Measurements from ENCODE around the gene MGAT5. TPM values are rescaled to one million over a fixed set of nuclear protein-coding genes. Genes with fewer than 3 reads are reported as not detected.

Gene MGAT5
- total RNA-seq, 1 experiment from 2014 or later = 34.0 TPM

DNA sequence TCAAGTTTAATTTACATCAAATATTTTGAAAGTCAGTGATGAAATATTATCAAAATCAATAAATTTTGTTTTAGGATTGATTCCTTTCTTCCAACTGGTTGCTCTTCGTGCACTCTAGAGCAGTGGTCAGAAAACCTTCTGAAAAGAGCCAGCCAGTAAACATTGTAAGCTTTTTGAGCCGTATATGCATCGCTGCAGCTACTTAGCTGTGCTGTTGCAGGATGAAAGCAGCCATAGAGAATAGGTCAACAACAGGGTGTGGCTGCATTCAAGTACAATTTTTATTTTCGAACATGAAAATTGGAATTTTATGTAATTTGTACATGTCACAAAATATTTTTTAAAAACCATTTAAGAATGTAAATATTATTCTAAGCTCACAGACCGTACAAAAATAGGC lies 94.9 kb downstream of the MGAT5 start:
- BruUV-seq (replicated peaks) = no TSS peak
- Histone ChIP-seq H3K4me1 (ENCODE audit: control insufficient read depth in 1 of 2, insufficient read depth in 2 of 2, low read length in 2 of 2) (no peaks in the 10 kb centered on the region), H3K9me2 (ENCODE audit: insufficient read depth) (no peaks in the 10 kb centered on the region), H3K27ac (ENCODE audit: low read depth, low read length) (no peak overlapping the region), H4K20me1 (ENCODE audit: insufficient read depth) (no peaks in the 10 kb centered on the region), H2AFZ (ENCODE audit: low read depth, low read length, poor library complexity, severe bottlenecking) (no peak overlapping the region), H3K9ac (ENCODE audit: low read length) (no peak overlapping the region), H3K36me3 (ENCODE audit: control insufficient read depth in 1 of 2, insufficient read depth in 2 of 2, low read length in 2 of 2) (no peaks in the 10 kb centered on the region), H3K79me2 (ENCODE audit: insufficient read depth, low read length) (no peaks in the 10 kb centered on the region), H3K9me3 (ENCODE audit: control insufficient read depth in 1 of 2, insufficient read depth in 1 of 2, low read depth in 1 of 2, low read length in 2 of 2) (no peaks in the 10 kb centered on the region), H3K27me3 (ENCODE audit: insufficient read depth, low read length) (no peaks in the 10 kb centered on the region), H3K4me2 (ENCODE audit: low read length) (no peak overlapping the region), H3K4me3 (replicated peaks in 1 of 2; ENCODE audit: low read depth in 1 of 2, low read length in 2 of 2) (no peak overlapping the region)
- DNase-seq (ENCODE audit: low read depth, low spot score) = no peak
- ChIA-PET RAD21 (ENCODE audit: low non-redundant PET in 1 of 2, low total read pairs in 2 of 2, uncharacterized antibody in 2 of 2, unreplicated experiment in 2 of 2) (no interaction called here), CTCF (no interaction called here), POLR2A (no interaction called here)
- intact Hi-C loops (cut with micrococcal nuclease) = no loop called here
- no peak for TF ChIP-seq ZFX (IDR thresholded peaks at IDR 0.05)
- TF ChIP-seq SP1 (IDR thresholded peaks at IDR 0.05; ENCODE audit: low read depth) = no peak
- TF ChIP-seq MAX (IDR thresholded peaks at IDR 0.05) = no peak
- no peak for TF ChIP-seq CEBPB (IDR thresholded peaks at IDR 0.05; ENCODE audit: low read depth)
- TF ChIP-seq CTCF (IDR thresholded peaks at IDR 0.05 in 2 of 3, conservative IDR thresholded peaks at IDR 0.05 in 1 of 3; ENCODE audit: borderline replicate concordance in 1 of 3, insufficient read depth in 1 of 3, low read depth in 2 of 3, low read length in 2 of 3) = no peak
- no peak for TF ChIP-seq RAD21 (IDR thresholded peaks at IDR 0.05; ENCODE audit: low read depth)
- ATAC-seq = no peak

GRCh38 chr2:134351016-134351415 lies 97.1 kb downstream of the MGAT5 start:
- TF ChIP-seq FOSL1 (IDR thresholded peaks at IDR 0.05; ENCODE audit: low read depth) = no peak
- Histone ChIP-seq H4K20me1 (ENCODE audit: insufficient read depth) (no peaks in the 10 kb centered on the region), H3K27ac (ENCODE audit: low read depth, low read length) (no peak overlapping the region), H3K9me2 (ENCODE audit: insufficient read depth) (no peaks in the 10 kb centered on the region), H3K4me3 (replicated peaks in 1 of 2; ENCODE audit: low read depth in 1 of 2, low read length in 2 of 2) (no peak overlapping the region), H3K4me1 (ENCODE audit: control insufficient read depth in 1 of 2, insufficient read depth in 2 of 2, low read length in 2 of 2) (no peaks in the 10 kb centered on the region), H3K9me3 (ENCODE audit: control insufficient read depth in 1 of 2, insufficient read depth in 1 of 2, low read depth in 1 of 2, low read length in 2 of 2) (no peaks in the 10 kb centered on the region), H3K27me3 (ENCODE audit: insufficient read depth, low read length) (no peaks in the 10 kb centered on the region), H3K36me3 (ENCODE audit: control insufficient read depth in 1 of 2, insufficient read depth in 2 of 2, low read length in 2 of 2) (no peaks in the 10 kb centered on the region), H3K9ac (ENCODE audit: low read length) (no peak overlapping the region), H2AFZ (ENCODE audit: low read depth, low read length, poor library complexity, severe bottlenecking) (no peak overlapping the region), H3K4me2 (ENCODE audit: low read length) (no peak overlapping the region), H3K79me2 (ENCODE audit: insufficient read depth, low read length) (no peaks in the 10 kb centered on the region)
- BruUV-seq (replicated peaks) = no TSS peak
- POLR2A ChIA-PET = no interaction called here
- DNase-seq (ENCODE audit: low read depth, low spot score) = no peak
- intact Hi-C loops (cut with micrococcal nuclease) = no loop called here
- CTCF ChIA-PET = interaction anchor here (1.3 kb wide), 1 partner anchor 100 kb away, joined by 3 read pairs; no protein-coding TSS in a partner anchor
- no peak for ATAC-seq
- RAD21 ChIA-PET (ENCODE audit: low non-redundant PET in 1 of 2, low total read pairs in 2 of 2, uncharacterized antibody in 2 of 2, unreplicated experiment in 2 of 2) = no interaction called here

Data from HCT116 (cell line).